Calu3 (cell line): ENCODE results near the gene CHAF1A. TPM values are rescaled to one million over a fixed set of nuclear protein-coding genes. Genes with fewer than 3 reads are reported as not detected.

Experiments used
- BruUV-seq: library from RNA; stranded (reverse); fragments of 400-500 nt; replicated peaks from 2 replicates; lab custom pipeline; 2021; lab: Mats Ljungman, UMichigan
- CTCF ChIA-PET: fragments of 300-600 bp; sonication (Branson Sonifier 250); formaldehyde crosslinking; loops from one replicate; lab custom pipeline; 2022; ENCODE audit warnings: antibody characterized with exemption; lab: Charles Lee
- DNase-seq: peaks from one replicate; pipeline ENCODE4 v3.0.0; 2022
- H3K27ac Mint-ChIP-seq: one replicate; pipeline ENCODE4 v1.8.0; 2022; ENCODE audit warnings: mixed read lengths; ENCODE audit not compliant: unreplicated experiment
- H3K27me3 Mint-ChIP-seq: one replicate; pipeline ENCODE4 v1.8.0; 2022; ENCODE audit warnings: mixed read lengths; ENCODE audit not compliant: unreplicated experiment
- H3K36me3 Mint-ChIP-seq: one replicate; pipeline ENCODE4 v1.8.0; 2022; ENCODE audit warnings: mild to moderate bottlenecking, moderate library complexity, mixed read lengths; ENCODE audit not compliant: insufficient read depth, unreplicated experiment
- H3K4me1 Mint-ChIP-seq: one replicate; pipeline ENCODE4 v1.8.0; 2022; ENCODE audit warnings: mild to moderate bottlenecking, low read depth, mixed read lengths; ENCODE audit not compliant: unreplicated experiment
- H3K4me3 Mint-ChIP-seq: one replicate; pipeline ENCODE4 v1.8.0; 2022; ENCODE audit warnings: mild to moderate bottlenecking, low read depth, moderate library complexity, mixed read lengths; ENCODE audit not compliant: unreplicated experiment
- H3K9me3 Mint-ChIP-seq: one replicate; pipeline ENCODE4 v1.8.0; 2022; ENCODE audit warnings: low read depth, mixed read lengths; ENCODE audit not compliant: unreplicated experiment
- CTCF ChIP-seq: fragments of 200-600 bp; IDR thresholded peaks from one replicate; pipeline ENCODE4 v1.8.0; 2022; ENCODE audit warnings: antibody characterized with exemption; ENCODE audit not compliant: unreplicated experiment
- intact Hi-C: fragments of 100-400 bp; cut with micrococcal nuclease; formaldehyde crosslinking; loops from one replicate; pipeline ENCODE4 v1.10.0; 2022; ENCODE audit not compliant: unreplicated experiment
- total RNA-seq: library from RNA; stranded (reverse); gene quantifications from 2 replicates; pipeline ENCODE4 v1.2.3, GENCODE V29; 2022

Gene CHAF1A
- total RNA-seq, 1 experiment from 2014 or later: 43.3 TPM

DNA sequence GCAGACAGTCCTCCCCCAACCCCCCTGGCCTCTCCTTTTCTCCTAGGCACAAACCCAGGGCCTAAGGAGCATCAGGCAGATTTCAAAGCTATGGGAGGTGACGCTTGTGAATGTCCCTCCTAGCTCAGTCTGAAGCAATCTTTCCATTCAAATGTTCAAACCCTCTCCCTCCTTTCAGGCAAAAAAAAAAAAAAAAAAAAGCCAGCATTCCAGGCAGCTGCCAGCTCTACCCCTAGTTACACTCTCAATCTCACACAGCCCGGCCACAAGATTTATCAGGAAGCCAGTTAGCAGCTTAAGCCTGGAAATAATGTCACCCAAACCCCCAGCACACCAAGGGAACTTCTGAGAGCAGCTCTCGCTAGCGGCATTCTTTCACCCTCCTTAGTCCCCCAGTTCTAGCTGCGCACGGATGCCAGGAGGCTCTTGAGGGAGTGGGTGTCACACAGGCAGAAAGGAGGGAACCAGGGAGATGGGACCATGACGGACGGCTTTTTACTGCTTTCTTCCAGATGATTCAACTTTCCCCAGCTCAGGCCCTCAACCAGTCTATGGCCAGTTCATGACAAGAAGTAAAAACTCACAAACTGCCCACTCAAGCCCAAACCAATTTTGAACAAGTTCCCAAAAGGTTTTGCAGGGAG lies 8.4 kb upstream of the CHAF1A start:
- intact Hi-C loops: no loop called here

DNA sequence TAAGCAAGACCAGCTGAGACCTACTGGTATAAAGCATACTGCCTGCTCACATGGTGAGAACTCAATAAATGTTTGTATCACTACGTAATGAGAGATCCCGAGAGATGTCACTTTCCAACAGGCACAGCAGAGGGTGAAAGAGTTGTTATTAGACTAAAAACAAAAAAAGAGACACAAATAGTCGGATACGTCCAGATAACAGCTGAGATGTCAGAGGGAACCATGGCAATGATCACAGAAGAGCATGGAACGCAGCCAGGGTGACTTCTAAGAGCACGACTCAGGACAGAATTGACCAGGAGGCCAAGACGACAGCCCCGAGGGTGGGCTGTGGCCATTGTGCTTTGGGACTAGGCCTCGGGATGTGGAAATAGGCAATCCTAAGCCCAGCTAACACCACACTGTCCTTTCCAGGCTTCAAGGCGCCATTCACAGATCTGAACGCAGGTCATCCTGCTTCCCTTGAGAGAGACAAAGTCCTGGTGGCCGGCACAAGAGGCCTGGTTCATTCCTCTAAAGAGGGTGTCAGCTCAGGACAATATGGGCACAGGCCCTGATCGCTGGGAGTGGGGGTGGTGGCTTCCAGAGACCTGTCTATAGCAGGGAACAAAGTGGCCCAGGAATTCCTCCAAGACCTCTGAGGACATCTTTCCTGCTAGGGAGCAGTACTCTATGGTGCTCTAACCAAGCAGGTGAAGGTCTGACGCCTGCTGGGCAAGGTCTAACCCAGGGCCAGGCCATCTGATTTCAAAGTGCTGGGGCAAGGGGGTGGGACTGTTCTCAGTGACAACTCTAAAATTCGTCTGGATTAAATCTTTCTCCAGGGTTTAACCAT lies 5.3 kb upstream of the CHAF1A start:
- intact Hi-C loops: no loop called here
- DNase-seq: no peak
- no peak overlapping the region for H3K27ac Mint-ChIP-seq
- no TSS peak for BruUV-seq
- H3K4me1 Mint-ChIP-seq: no peaks in the 10 kb centered on the region
- H3K27me3 Mint-ChIP-seq: no peaks in the 10 kb centered on the region
- no peaks in the 10 kb centered on the region for H3K9me3 Mint-ChIP-seq
- no peak for TF ChIP-seq CTCF
- CTCF ChIA-PET: no interaction called here
- peaks cover 26% of the 10 kb centered on the region for H3K36me3 Mint-ChIP-seq
- no peak overlapping the region for H3K4me3 Mint-ChIP-seq

More for the DNA sequence above, 8.4 kb upstream of the CHAF1A start:
- no peak for DNase-seq
- TF ChIP-seq CTCF: no peak
- BruUV-seq: no TSS peak
- CTCF ChIA-PET: interaction anchor here (0.6 kb wide), 2 partner anchors 91 to 146 kb away, joined by 3 read pairs; no protein-coding TSS in a partner anchor
- H3K27me3 Mint-ChIP-seq: no peaks in the 10 kb centered on the region
- H3K4me3 Mint-ChIP-seq: no peak overlapping the region
- no peaks in the 10 kb centered on the region for H3K9me3 Mint-ChIP-seq
- H3K36me3 Mint-ChIP-seq: peaks cover 11% of the 10 kb centered on the region
- peaks cover 13% of the 10 kb centered on the region for H3K4me1 Mint-ChIP-seq
- no peak overlapping the region for H3K27ac Mint-ChIP-seq

DNA sequence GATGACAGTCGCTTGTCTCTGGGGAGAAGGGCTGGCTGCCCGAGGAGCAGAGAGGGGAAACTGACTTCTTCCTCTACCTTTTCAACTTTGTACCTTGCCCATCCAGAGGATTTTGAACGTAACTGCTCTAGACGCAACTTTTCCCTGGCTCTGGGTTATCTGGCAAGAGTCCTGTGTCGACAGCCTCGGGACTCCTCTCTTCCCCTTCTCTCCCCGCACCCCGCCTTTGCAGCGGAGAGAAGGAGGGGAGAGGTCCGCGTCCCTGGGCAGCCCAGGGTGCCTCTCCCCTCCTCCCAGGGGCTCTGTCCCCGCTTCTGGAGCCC lies 2.7 kb upstream of the CHAF1A start:
- Mint-ChIP-seq H3K4me3 (peak overlapping the region; percentile 74), H3K27me3 (no peaks in the 10 kb centered on the region), H3K4me1 (no peaks in the 10 kb centered on the region), H3K36me3 (peaks cover 32% of the 10 kb centered on the region), H3K27ac (no peak overlapping the region), H3K9me3 (no peaks in the 10 kb centered on the region)
- no TSS peak for BruUV-seq
- no peak for TF ChIP-seq CTCF
- DNase-seq: peak; percentile 19
- intact Hi-C loops: no loop called here
- CTCF ChIA-PET: interaction anchor here (0.6 to 1.2 kb wide), 3 partner anchors 22 to 513 kb away, joined by 3 to 8 read pairs (median 5); no protein-coding TSS in a partner anchor

DNA sequence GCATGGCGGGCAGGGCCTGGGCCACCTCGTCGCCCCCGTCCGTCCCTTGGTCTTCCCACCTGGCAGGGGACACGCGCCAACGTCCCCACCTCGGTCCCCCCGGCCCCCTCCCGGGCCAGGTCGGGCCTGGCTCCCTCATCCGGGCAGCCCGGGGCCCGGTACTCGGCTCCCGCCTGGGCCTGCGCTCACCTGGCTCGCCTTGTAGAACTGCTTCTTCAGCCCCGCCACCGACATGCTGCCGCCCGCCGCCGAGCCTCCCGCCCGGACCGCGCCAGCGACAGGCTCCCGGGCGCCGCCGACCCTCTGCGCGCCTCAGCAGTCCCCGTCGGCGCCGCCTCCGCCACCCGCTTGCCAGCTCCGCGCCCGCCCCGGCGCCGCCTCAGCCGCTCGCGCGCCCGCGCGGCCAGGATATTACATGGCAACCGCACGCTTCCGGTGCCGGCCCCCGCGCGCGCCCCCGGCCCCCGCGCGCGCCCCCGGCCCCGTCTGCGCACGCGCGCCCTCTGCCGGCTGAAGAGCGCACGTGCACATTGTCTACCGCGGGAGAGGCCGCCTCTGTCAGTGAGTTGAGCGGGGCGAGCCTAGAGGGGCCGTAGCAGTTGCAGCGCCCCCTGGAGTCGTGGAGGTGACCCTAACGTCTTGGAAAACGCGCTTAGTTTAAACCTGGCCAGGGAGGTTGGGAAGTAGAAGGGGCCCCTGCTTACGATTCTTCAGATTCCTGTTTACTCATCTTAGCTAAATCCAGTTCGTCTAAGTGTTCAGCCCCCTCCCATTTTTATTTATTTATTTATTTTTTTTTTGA lies 2.1 kb upstream of the CHAF1A start, which contains the start of gene SH3GL1:
SH3GL1 (minus strand) TSS at position 413 of the 802 bp plus-strand sequence; CDS start at position 234, 179 bp downstream.
- Mint-ChIP-seq H3K27me3 (no peaks in the 10 kb centered on the region), H3K27ac (peak within 1 kb of the TSS; percentile 97), H3K36me3 (peaks cover 32% of the 10 kb centered on the region), H3K4me3 (peak within 1 kb of the TSS; percentile 76), H3K9me3 (no peaks in the 10 kb centered on the region), H3K4me1 (no peaks in the 10 kb centered on the region)
- CTCF ChIA-PET: interaction anchor here (0.6 to 1.2 kb wide), 3 partner anchors 23 to 512 kb away, joined by 3 to 8 read pairs (median 5); no protein-coding TSS in a partner anchor
- peak; percentile 90 for TF ChIP-seq CTCF
- intact Hi-C loops: no loop called here
- no TSS peak for BruUV-seq
- DNase-seq: peak; percentile 79
